Umbilical cord (tissue), 2 donors: ENCODE data around the gene TTC22. TPM values are rescaled to one million over a fixed set of nuclear protein-coding genes. Genes with fewer than 3 reads are reported as not detected.

Experiments
- DNase-seq: peaks from one replicate; pipeline ENCODE4 v3.0.0-alpha.2; 2015; ENCODE audit warnings: low spot score
- total RNA-seq: library from RNA; depleted of rRNA; stranded (reverse); fragments of >200 nt; gene quantifications from one replicate; pipeline ENCODE4 v1.2.3, GENCODE V29; 2014; ENCODE audit warnings: low replicate concordance; ENCODE audit not compliant: insufficient read depth

TTC22 gene
- total RNA-seq, 1 donor from 2014 or later: 1.7 TPM

- no peak for DNase-seq
These were observed 33.0 kb upstream of the TTC22 start for GRCh38 chr1:54834007-54834541.

- no peak for DNase-seq
These were observed 32.0 kb upstream of the TTC22 start for GRCh38 chr1:54833121-54833520.

- DNase-seq: no peak
These were observed 25.2 kb upstream of the TTC22 start for GRCh38 chr1:54826226-54826816.

- no peak for DNase-seq
These were observed 24.6 kb upstream of the TTC22 start for GRCh38 chr1:54825696-54826095.

- DNase-seq: no peak
These were observed 22.5 kb upstream of the TTC22 start for GRCh38 chr1:54823670-54824069.

- no peak for DNase-seq
These were observed 18.6 kb upstream of the TTC22 start for GRCh38 chr1:54819733-54820132.

- peak; percentile 9 for DNase-seq
These were observed 18.0 kb upstream of the TTC22 start for GRCh38 chr1:54819195-54819536.

GRCh38 chr1:54818461-54819194 is 17.5 kb upstream of the TTC22 start:
- no peak for DNase-seq

- no peak for DNase-seq
These were observed 15.8 kb upstream of the TTC22 start for GRCh38 chr1:54816951-54817350.

- no peak for DNase-seq
These were observed 15.0 kb upstream of the TTC22 start for GRCh38 chr1:54816130-54816529.

- DNase-seq: no peak
These were observed 14.2 kb upstream of the TTC22 start for GRCh38 chr1:54815086-54815876.

- no peak for DNase-seq
These were observed 13.4 kb upstream of the TTC22 start for GRCh38 chr1:54814571-54814970.

GRCh38 chr1:54814126-54814498 is 13.0 kb upstream of the TTC22 start:
- no peak for DNase-seq

GRCh38 chr1:54813485-54814125 is 12.5 kb upstream of the TTC22 start:
- no peak for DNase-seq

- no peak for DNase-seq
These were observed 11.8 kb upstream of the TTC22 start for GRCh38 chr1:54812801-54813484.

GRCh38 chr1:54811739-54812655 is 10.9 kb upstream of the TTC22 start:
- no peak for DNase-seq

GRCh38 chr1:54811066-54811465 is 9.9 kb upstream of the TTC22 start:
- DNase-seq: no peak

GRCh38 chr1:54810153-54810942 is 9.2 kb upstream of the TTC22 start:
- peak; percentile 57 for DNase-seq

- DNase-seq: no peak
These were observed 8.5 kb upstream of the TTC22 start for GRCh38 chr1:54809496-54810074.
